Heart left ventricle (tissue), 13 donors: ENCODE data around the gene COL23A1.

Source experiments
- CTCF ChIP-seq, 12 donors: fragments of 200-600 bp; sonication (generic) in 4 of 12; IDR thresholded peaks; one replicate each; pipeline versions ENCODE4 v1.5.0 to v1.8.0; 2018 to 2022; ENCODE audit warnings: antibody characterized with exemption in 12 of 12, mild to moderate bottlenecking in 5 of 12
- POLR2A ChIP-seq, 2 donors: fragments of 450-650 bp; IDR thresholded peaks; one replicate each; pipeline ENCODE4 v1.6.1; 2017; ENCODE audit warnings: antibody characterized with exemption in 2 of 2, mild to moderate bottlenecking in 2 of 2, moderate library complexity in 2 of 2
- donor health status: ischemic (EF 13 %, LVEDD 7.1; RV severe dilation, severe dysfunction).
- donor health status: DM: no; HTN: yes; CAD: no.
- donor health status: DM: no; HTN: no; CAD: no.
- donor health status: ischemic (EF 25% LVEDD 6.9; RV normal size, moderate dysfunction).
- donor health status: ischemic (EF 25% LVEDD 5.7; RV mildly dilated, moderate dysfunction).
- donor health status: ischemic (EF 35%, LVEDD 5.7; RV mildly dilated, moderate dysfunction).
- donor health status: nonischemic (EF 11% LVEDD 7.7; RV severe dilation, severe dysfunction).
- donor health status: DM: yes; HTN: yes; CAD: no.
- donor health status: PGD.
- donor health status: ischemic (EF 29% LVEDD 5.4; RV normal size, mild dysfunction).
- donor health status: nonischemic (EF 23%, LVEDD 6.1; RV moderate dilation, normal function).

GRCh38 chr5:178532236-178532635 lies 58.0 kb downstream of the COL23A1 start:
- no peak for TF ChIP-seq POLR2A (IDR thresholded peaks at IDR 0.05)
- TF ChIP-seq CTCF (IDR thresholded peaks at IDR 0.05), result no peak
